K562 (cell line): ENCODE measurements around the gene HSF2. TPM values are rescaled to one million over a fixed set of nuclear protein-coding genes. Genes with fewer than 3 reads are reported as not detected.

ENCODE experiments used
- ATAC-seq: fragments of 200-7000 bp; cut with Tn5 transposase; 3 replicates; pipeline ENCODE4 v1.9.1; 2020; ENCODE audit warnings: moderate library complexity
- BruUV-seq: library from RNA; stranded (reverse); fragments of 400-500 nt; replicated peaks from 2 replicates; lab custom pipeline; 2021; lab: Mats Ljungman, UMichigan
- CTCF ChIA-PET: fragments of 300-600 bp; formaldehyde crosslinking; extraction: SDS; loops from one replicate; lab custom pipeline; 2021; ENCODE audit warnings: low intra/inter-chr PET ratio; lab: Yijun Ruan, JAX
- POLR2A ChIA-PET: fragments of 300-600, 350-650 bp; sonication (Branson Sonifier 250); formaldehyde crosslinking; extraction: SDS; loops from one replicate; lab custom pipeline; 2021; ENCODE audit warnings: antibody characterized with exemption, inconsistent platforms; lab: Yijun Ruan, JAX
- DNase-seq, 4 experiments: peaks; one replicate each; pipeline versions ENCODE4 v3.0.0 to v3.0.0-alpha.2; 2011 to 2018; ENCODE audit warnings: low spot score in 3 of 4, mixed read lengths in 3 of 4; ENCODE audit errors: extremely low read depth in 1 of 4
- FAIRE-seq: peaks from 2 replicates; lab custom pipeline; 2011; peaks lifted over from hg19 to GRCh38; lab: Jason Lieb, UNC
- H2AFZ ChIP-seq: 2 replicates; pipeline ENCODE4 v1.6.0; 2011; ENCODE audit warnings: low read depth, low read length, control low read depth, inconsistent platforms
- H3K27ac ChIP-seq: fragments of 200-600 bp; 3 replicates; pipeline ENCODE4 v1.8.0; 2011; ENCODE audit warnings: low read depth, mild to moderate bottlenecking, control low read depth, inconsistent platforms, low read length, moderate library complexity, mixed read lengths; ENCODE audit errors: extremely low read depth
- H3K27me3 ChIP-seq, 2 experiments: fragments of 300-600 bp in 1 of 2; 2 replicates in 1 of 2; 3 replicates in 1 of 2; pipeline versions ENCODE4 v1.6.0 to v1.8.0; 2011; ENCODE audit warnings: inconsistent platforms in 2 of 2, low read length in 2 of 2, mild to moderate bottlenecking in 1 of 2, mixed read lengths in 1 of 2, moderate library complexity in 1 of 2; ENCODE audit not compliant: control insufficient read depth in 2 of 2, insufficient read depth in 2 of 2
- H3K36me3 ChIP-seq: fragments of 300-600 bp; 3 replicates; pipeline ENCODE4 v1.8.0; 2011; ENCODE audit warnings: mild to moderate bottlenecking, low read length, inconsistent platforms; ENCODE audit not compliant: control insufficient read depth, insufficient read depth
- H3K4me1 ChIP-seq, 2 experiments: fragments of 200-600 bp in 1 of 2; replicated peaks in 1 of 2; 2 replicates in 1 of 2; 3 replicates in 1 of 2; pipeline versions ENCODE4 v1.5.1 to v1.8.0; 2011; ENCODE audit warnings: inconsistent platforms in 2 of 2, low read length in 2 of 2, mild to moderate bottlenecking in 1 of 2, mixed read lengths in 1 of 2, moderate library complexity in 1 of 2; ENCODE audit not compliant: control insufficient read depth in 2 of 2, insufficient read depth in 2 of 2
- H3K4me2 ChIP-seq: 2 replicates; pipeline ENCODE4 v1.6.1; 2011; ENCODE audit warnings: low read length, control low read depth, inconsistent platforms, mixed read lengths; ENCODE audit not compliant: insufficient read depth
- H3K4me3 ChIP-seq: fragments of 200-600 bp; sonication (generic), shearing (Covaris generic); 2 replicates; pipeline ENCODE4 v1.5.1; 2016; ENCODE audit warnings: control low read depth, inconsistent platforms
- H3K79me2 ChIP-seq: fragments of 200-600 bp; 3 replicates; pipeline ENCODE4 v1.8.0; 2011; ENCODE audit warnings: low read length, inconsistent platforms; ENCODE audit not compliant: control insufficient read depth, insufficient read depth
- H3K9ac ChIP-seq, 2 experiments: 2 replicates each; pipeline versions ENCODE4 v1.6.0 to v1.6.1; 2011; ENCODE audit warnings: low read depth in 2 of 2, low read length in 2 of 2, control low read depth in 1 of 2, inconsistent platforms in 1 of 2, mild to moderate bottlenecking in 1 of 2, mixed read lengths in 1 of 2; ENCODE audit not compliant: insufficient read depth in 1 of 2
- H3K9me1 ChIP-seq: one replicate; pipeline ENCODE4 v1.6.0; 2011; ENCODE audit warnings: inconsistent platforms, mild to moderate bottlenecking, low read length, moderate library complexity; ENCODE audit not compliant: control insufficient read depth, insufficient read depth
- H3K9me3 ChIP-seq: replicated peaks from 2 replicates; pipeline ENCODE4 v1.5.1; 2011; ENCODE audit warnings: low read depth, low read length, inconsistent platforms; ENCODE audit not compliant: control insufficient read depth, insufficient read depth
- H4K20me1 ChIP-seq: replicated peaks from 2 replicates; pipeline ENCODE4 v1.6.1; 2011; ENCODE audit warnings: low read length, inconsistent platforms, mixed read lengths; ENCODE audit not compliant: control insufficient read depth, insufficient read depth
- ATF6 ChIP-seq: sonication (generic); formaldehyde crosslinking; IDR thresholded peaks from 2 replicates; pipeline ENCODE4 v1.4.0; 2020; ENCODE audit warnings: mild to moderate bottlenecking, missing genetic modification reagents
- RBM17 ChIP-seq: fragments of 200-400 bp; formaldehyde crosslinking; IDR thresholded peaks from 2 replicates; pipeline ENCODE4 v1.6.1; 2017; ENCODE audit warnings: low read depth, mild to moderate bottlenecking, low read length, borderline replicate concordance
- TCF3 ChIP-seq: sonication (generic); formaldehyde crosslinking; IDR thresholded peaks from 2 replicates; pipeline ENCODE4 v1.4.0; 2020; ENCODE audit warnings: mild to moderate bottlenecking, missing genetic modification reagents
- TFE3 ChIP-seq: fragments of 450-650 bp; formaldehyde crosslinking; IDR thresholded peaks from 2 replicates; pipeline ENCODE4 v1.4.0; 2020; ENCODE audit warnings: mild to moderate bottlenecking, mixed read lengths
- ZNF407 ChIP-seq: fragments of 450-650 bp; IDR thresholded peaks from 2 replicates; pipeline ENCODE4 v1.6.1; 2016; ENCODE audit warnings: low read depth
- WGBS: fragments of 100-300 bp; shearing (Covaris generic); methylation state at CpG from one replicate; pipeline ENCODE4 v1.1.6; 2016; ENCODE audit warnings: low coverage, mixed read lengths; ENCODE audit not compliant: insufficient coverage; ENCODE audit errors: missing lambda C conversion rate; 5-methylcytosine and 5-hydroxymethylcytosine counted together
- in situ Hi-C: fragments of 300-500 bp; cut with MboI; formaldehyde crosslinking; loops from 4 replicates; pipeline ENCODE4 v1.15.0; 2018; ENCODE audit warnings: inconsistent platforms, mixed read lengths
- intact Hi-C: fragments of 100-400 bp; cut with micrococcal nuclease; formaldehyde crosslinking; loops from 2 replicates; pipeline ENCODE4 v1.14.2; 2022
- polyA plus RNA-seq, 8 experiments: library from polyadenylated mRNA; depleted of rRNA in 4 of 8; stranded (reverse) in 5 of 8; unstranded in 3 of 8; fragments of >200 nt; fragmentation: Nextera tagmentation in 2 of 8; fragmentation: Illumina TruSeq in 1 of 8; extraction: Ambion mirVana in 2 of 8; extraction: Trizol in 1 of 8; gene quantifications; 2 replicates each; pipeline versions ENCODE4 v1.2.1 to v1.2.3, GENCODE V29; 2011 to 2014; ENCODE audit warnings: inconsistent platforms in 1 of 8, missing spikeins in 1 of 8
- total RNA-seq, 7 experiments: library from RNA; depleted of rRNA in 6 of 7; stranded (reverse); fragments of >200 nt in 6 of 7; fragmentation: Illumina TruSeq in 2 of 7; extraction: Trizol in 2 of 7; gene quantifications; 2 replicates each; pipeline versions ENCODE4 v1.2.1 to v1.2.3, GENCODE V29; 2011 to 2021; ENCODE audit warnings: low replicate concordance in 1 of 7

HSF2 gene
- total and polyA plus RNA-seq, 9 of the 15 experiments (the other 6 are each of a cell fraction or from before 2014, with no cell fraction given) = 19.1 to 73.1 (median 29.2) TPM

- Histone ChIP-seq H3K27ac (no peak overlapping the region), H3K9me3 (no peaks in the 10 kb centered on the region), H3K79me2 (no peaks in the 10 kb centered on the region), H3K9me1 (no peaks in the 10 kb centered on the region), H3K9ac (no peak overlapping the region), H3K36me3 (no peaks in the 10 kb centered on the region), H3K4me3 (no peak overlapping the region), H2AFZ (no peak overlapping the region), H3K4me1 (no peaks in the 10 kb centered on the region; a peak in 1 of 5 replicates), H3K27me3 (no peaks in the 10 kb centered on the region), H3K4me2 (no peak overlapping the region), H4K20me1 (no peaks in the 10 kb centered on the region)
- ChIA-PET POLR2A (interaction anchor here (1.2 kb wide), 1 partner anchor 11 kb away, joined by 3 read pairs; no protein-coding TSS in a partner anchor), CTCF (no interaction called here)
- FAIRE-seq = no peak
- ATAC-seq = no peak
- no TSS peak for BruUV-seq
- DNase-seq = no peak
- 0% methylated on average over 1 of the region's 1 CpG for WGBS
- in situ Hi-C loops = no loop called here
- intact Hi-C loops = no loop called here
- TF ChIP-seq ZNF407 (no peak), TCF3 (no peak), TFE3 (CRISPR knock-in tag) (no peak), RBM17 (no peak), ATF6 (CRISPR knock-in tag) (no peak)
Observed at GRCh38 chr6:122367171-122367570, 32.3 kb upstream of the HSF2 start.
